Skeletal muscle cell (primary cell): ENCODE measurements around the gene SIX4.
"Not testable (repeated sequence)": the region's sequence is repeated elsewhere in the genome, so short reads cannot be mapped to it uniquely, and the experiment has no call there.

Experiments
- DNase-seq: peaks from one replicate; pipeline ENCODE4 v3.0.0-alpha.2; 2010; ENCODE audit warnings: low read depth
- H3K4me3 ChIP-seq: 2 replicates; pipeline ENCODE4 v1.5.1; 2011; ENCODE audit warnings: low read depth, mild to moderate bottlenecking, control low read depth, low read length, moderate library complexity

Gene SIX4

DNA sequence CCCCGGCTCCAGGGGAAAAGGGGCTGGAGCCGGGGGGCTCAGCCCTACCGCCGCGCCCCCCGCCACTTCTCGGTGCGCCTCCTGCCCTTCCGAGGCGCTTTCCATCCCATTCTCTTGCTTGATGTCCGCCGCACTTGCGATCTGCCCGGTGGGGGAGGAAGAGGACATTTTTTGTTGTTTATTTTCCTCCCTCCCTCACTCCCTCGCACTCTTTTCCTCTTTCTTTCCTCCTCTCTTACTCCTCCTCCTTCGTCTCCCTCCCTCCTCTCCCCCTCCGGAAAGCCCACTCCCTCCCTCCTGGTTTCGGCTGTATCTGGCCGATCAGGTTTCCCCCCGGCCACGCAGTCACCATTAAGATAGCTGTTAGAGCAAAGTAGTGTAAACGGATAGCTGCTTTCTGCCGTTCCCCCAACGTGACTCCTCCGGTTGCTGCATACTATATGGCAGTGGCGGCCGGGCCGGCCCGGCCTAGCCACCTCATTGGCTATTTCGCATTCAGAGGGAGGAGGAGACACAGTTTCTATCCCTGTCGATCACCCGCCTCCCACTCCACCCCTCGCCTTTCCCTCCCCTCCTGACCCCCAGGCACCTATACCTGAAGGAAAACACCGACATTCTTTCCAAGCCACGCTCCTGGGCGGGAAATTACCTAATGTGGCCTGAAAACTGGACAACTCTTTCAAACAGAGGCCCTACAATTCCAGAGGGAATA, at the start of gene SIX4:
TSS of gene SIX4 (minus strand) at position 445 of the 712 bp plus-strand sequence. CDS start at position 168, 277 bp downstream.
- DNase-seq: peak; percentile 70
- peak within 1 kb of the TSS; percentile 78 for H3K4me3 ChIP-seq

- no peak overlapping the region for H3K4me3 ChIP-seq
- no peak for DNase-seq
Measured at GRCh38 chr14:60773558-60773957, 49.4 kb upstream of the SIX4 start.

DNA sequence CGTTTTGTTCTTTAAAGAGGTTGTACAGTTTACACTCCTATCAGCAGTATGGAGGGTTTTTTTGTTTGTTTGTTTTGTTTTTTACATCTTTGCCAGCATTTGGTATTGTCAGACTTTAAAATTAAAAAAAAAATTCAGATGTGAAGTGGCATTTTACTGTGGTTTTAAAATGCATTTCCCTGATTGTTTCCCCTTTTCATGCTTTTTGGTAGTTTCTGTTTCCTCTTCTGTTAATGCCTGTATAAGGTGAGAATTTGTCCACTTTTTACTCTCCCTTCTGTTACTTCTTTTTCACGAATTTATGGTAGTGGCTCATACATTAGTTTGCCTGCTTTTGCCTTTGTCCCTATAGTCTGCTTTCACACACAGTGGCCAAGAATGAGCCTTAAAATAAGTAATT, 47.0 kb upstream of the SIX4 start:
- no peak overlapping the region for H3K4me3 ChIP-seq
- DNase-seq: no peak

DNA sequence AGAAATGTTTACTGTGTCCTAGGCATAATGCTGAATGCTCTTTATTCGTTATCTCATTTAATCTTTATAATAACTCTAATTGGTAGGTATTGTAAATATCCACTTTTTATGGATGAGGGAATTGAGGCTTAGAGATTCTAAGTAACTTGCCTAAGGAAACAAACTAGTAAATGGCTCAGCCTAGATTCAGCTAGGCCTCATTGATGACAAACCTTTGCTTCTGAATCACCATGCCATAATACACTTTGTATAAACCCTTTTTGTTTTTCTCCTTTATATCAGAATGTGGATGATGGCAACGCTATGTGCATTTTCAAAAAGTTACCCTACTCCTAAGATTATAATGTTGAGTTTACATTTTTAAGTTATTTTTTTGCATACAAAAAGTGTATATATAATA, 44.5 kb upstream of the SIX4 start:
- no peak overlapping the region for H3K4me3 ChIP-seq
- no peak for DNase-seq

GRCh38 chr14:60760644-60761364, 36.7 kb upstream of the SIX4 start:
- H3K4me3 ChIP-seq: no peak overlapping the region
- no peak for DNase-seq

DNA sequence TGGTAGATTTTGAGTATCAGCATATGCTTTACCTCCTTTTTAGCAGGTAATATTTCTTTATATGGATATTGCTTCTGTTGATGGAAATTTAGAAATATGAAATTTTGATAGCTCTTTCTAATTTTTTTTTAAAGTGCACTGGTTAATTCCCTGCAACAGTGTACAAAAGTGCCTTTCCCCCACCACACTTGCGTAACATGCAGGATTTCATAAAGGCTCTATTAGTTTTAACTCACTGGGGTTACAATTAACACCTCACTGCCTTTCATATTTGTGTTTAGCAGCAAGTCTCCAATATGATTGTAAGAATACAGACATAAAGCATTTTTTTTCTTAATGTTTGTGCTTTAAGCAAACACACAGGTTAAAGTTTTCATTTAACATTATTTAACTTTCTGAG, 36.1 kb upstream of the SIX4 start:
- DNase-seq: no peak
- no peak overlapping the region for H3K4me3 ChIP-seq

DNA sequence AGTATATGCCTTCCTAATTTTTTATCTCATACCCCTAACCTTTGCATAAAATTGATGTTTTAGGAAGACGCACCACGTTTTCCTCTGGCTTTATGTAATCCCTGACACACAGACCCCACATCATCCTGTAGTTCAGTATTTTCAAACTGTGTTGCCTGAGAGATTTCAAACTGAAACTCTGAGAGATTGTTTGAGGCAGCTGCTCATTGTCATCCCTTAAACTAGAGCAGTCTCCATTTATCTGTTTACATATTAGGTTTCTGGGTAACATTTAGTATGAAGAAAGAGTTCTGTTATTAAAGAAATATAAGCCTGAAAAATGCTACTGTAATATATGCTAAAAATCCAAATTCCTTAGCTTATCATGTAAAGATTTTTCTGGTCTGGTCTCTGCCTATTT, 34.7 kb upstream of the SIX4 start:
- no peak overlapping the region for H3K4me3 ChIP-seq
- no peak for DNase-seq

DNA sequence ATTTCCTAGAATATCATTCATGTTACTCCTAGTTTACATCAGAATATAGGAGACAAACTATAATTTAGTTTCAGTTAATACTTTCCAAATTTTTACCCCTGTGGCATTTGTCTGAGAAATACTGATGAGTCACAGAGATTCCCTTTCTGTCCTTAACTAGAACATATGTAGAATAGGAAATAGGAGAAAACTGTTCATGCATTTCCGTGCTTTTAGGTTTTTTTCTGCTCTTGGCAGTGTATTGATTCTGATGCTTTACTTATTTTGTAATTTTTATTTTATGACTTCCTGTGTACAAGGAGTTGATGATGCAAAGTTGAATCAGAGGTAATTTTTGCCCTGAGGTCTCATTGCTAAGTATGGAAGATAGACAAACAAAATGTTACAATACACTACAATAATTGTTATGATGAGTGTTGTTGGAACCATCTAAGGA, 33.4 kb upstream of the SIX4 start:
- no peak overlapping the region for H3K4me3 ChIP-seq
- DNase-seq: peak; percentile 60

- H3K4me3 ChIP-seq: no peak overlapping the region
- peak; percentile 56 for DNase-seq
Measured at GRCh38 chr14:60756847-60757246, 32.7 kb upstream of the SIX4 start.

DNA sequence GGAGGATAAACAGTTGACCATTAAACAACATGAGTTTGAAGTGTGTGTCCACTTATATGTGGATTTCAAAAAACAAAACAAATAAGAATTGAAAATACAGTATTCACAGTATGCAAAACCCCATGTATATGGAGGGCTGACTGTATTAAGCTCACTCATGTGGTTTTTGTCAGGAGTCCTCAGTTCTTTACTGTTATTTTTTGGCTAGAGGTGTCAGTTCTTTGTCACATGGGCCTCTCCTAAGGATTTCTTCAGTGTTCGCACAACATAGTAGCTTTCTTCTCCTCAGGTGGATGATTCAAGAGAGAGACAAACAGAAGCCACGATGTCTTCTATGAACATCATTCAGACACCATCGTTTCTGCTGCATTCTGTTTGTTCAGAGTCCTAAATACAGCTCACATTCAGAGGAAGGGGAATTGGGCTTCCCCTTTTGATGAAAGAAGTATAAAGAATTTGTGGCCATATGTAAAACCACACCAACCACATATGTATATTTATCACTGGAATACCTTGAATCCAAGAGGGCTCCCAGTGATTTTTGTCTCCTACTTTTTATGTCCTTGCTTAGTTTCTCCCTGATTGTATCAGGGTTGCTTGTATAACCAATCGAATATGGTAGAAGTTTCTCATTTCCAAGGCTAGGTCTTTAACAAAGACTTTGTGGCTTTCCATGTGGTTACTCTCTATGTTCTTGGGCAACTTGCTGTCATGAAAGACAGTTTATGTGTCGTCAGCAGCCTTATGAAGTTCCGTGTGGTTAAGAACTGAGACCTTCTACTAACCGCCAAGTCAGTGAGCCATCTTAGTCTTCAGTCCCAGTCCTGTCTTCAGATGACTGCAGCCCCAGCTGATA, 29.3 kb upstream of the SIX4 start:
- H3K4me3 ChIP-seq: no peak overlapping the region
- DNase-seq: no peak

DNA sequence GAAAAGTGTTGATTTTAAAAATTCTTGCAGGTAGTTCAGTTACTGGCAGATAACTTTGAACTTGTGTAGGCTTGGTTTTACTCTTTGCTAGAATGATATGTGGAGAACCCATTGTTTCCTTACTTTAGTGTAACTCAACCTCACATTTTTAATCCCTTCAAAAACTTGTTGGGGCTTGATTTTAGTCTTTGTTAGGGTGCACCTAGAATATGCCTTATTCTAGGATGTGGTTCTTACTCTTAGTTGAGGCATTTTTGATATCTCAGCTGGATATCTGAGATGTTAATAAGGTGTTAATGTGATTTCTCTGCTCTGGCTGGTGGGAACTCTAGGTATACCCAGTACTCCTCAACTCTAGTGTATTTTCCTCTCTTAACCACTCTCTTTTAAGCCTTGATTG, 20.4 kb upstream of the SIX4 start:
- no peak for DNase-seq
- H3K4me3 ChIP-seq: no peak overlapping the region

- H3K4me3 ChIP-seq: no peak overlapping the region
- DNase-seq: no peak
Measured at GRCh38 chr14:60738843-60739508, 14.8 kb upstream of the SIX4 start.

GRCh38 chr14:60736494-60736893, 12.3 kb upstream of the SIX4 start:
- peak overlapping the region; percentile 70 for H3K4me3 ChIP-seq
- no peak for DNase-seq

GRCh38 chr14:60735416-60735815, 11.3 kb upstream of the SIX4 start:
- DNase-seq: no peak
- H3K4me3 ChIP-seq: peak overlapping the region; percentile 70

GRCh38 chr14:60734465-60735242, 10.5 kb upstream of the SIX4 start, which contains the start of gene MNAT1:
TSS of gene MNAT1 (plus strand) at chr14:60734761. CDS start at chr14:60734863, 102 bp downstream.
- H3K4me3 ChIP-seq: peak within 1 kb of the TSS; percentile 70
- peak; percentile 71 for DNase-seq

DNA sequence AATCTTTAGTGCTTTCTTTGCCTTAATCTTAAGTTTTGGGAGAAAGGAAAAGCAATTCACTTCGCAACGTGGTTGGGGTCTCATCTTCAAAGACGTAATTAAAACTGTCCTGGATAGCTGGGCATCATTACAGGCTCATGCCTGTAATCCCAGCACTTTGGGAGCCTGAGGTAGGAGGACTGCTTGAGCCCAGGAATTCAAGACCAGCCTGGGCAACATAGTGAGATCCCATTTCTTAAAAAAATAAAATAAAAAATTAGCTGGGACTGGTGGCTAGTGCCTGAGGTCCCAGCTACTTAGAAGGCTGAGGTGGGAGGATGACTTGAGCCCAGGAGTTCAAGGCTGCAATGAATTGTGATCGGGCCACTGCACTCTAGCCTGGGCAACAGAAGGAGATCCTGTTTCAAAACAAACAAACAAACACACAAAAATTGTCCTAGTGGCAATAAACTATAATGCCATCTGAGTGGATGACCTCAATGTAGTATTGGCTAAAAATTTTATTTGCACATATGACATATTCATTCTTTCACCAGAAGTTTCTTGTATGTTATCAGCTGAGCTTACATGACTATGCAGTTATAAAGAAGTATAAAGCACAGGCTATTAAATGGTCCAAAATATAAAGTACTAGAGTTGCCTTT, 8.8 kb upstream of the SIX4 start:
- H3K4me3 ChIP-seq: no peak overlapping the region
- no peak for DNase-seq

DNA sequence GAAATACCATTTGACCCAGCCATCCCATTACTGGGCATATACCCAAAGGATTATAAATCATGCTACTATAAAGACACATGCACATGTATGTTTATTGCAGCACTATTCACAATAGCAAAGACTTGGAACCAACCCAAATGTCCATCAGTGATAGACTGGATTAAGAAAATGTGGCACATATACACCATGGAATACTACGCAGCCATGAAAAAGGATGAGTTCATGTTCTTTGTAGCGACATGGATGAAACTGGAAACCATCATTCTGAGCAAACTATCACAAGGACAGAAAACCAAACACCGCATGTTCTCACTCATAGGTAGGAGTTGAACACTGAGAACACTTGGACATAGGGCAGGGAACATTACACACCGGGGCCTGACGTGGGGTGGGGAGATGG, 7.1 kb upstream of the SIX4 start:
- H3K4me3 ChIP-seq, DNase-seq: not testable (repeated sequence)
